Right ventricle myocardium inferior (tissue), 1 donor: Measurements from ENCODE around the gene HTR1A. TPM values are rescaled to one million over a fixed set of nuclear protein-coding genes. Genes with fewer than 3 reads are reported as not detected.

ENCODE experiments used
- ATAC-seq: fragments of 200-7000 bp; cut with Tn5 transposase; one replicate; pipeline ENCODE4 v1.9.1; 2020; ENCODE audit warnings: mild to moderate bottlenecking, moderate library complexity
- DNase-seq: peaks from one replicate; pipeline ENCODE4 v3.0.0; 2021; ENCODE audit errors: missing footprints
- intact Hi-C: fragments of 100-400 bp; cut with DNase I; formaldehyde crosslinking; loops from one replicate; pipeline ENCODE4 v1.11.0; 2022
- total RNA-seq: library from RNA; stranded (reverse); fragmentation: NEBNext Ultra II Directional; extraction: Animal tissue kit (Norgen Biotek cat#: 25700); gene quantifications from one replicate; pipeline ENCODE4 v1.2.1, GENCODE V29; 2021
- donor health status: DM: no; HTN: yes; CAD: no; lungs with severe emphysema.

Gene HTR1A
- total RNA-seq, 1 donor from 2014 or later: not detected

GRCh38 chr5:63916786-63917185 lies 45.5 kb downstream of the HTR1A start:
- ATAC-seq (no peak), DNase-seq (no peak)
- intact Hi-C loops: no loop called here

GRCh38 chr5:63911871-63912270 lies 50.4 kb downstream of the HTR1A start:
- intact Hi-C loops: no loop called here
- DNase-seq (no peak), ATAC-seq (no peak)

Other genes with a start within 250 kb of the HTR1A start
- gene RNF180, start 203.4 kb upstream of the HTR1A start, total RNA-seq: 11.0 TPM